Panc1 (cell line): ENCODE measurements around the gene TM7SF2.

Experiments used
- CTCF ChIP-seq: fragments of 450-650 bp; IDR thresholded peaks from 2 replicates; pipeline ENCODE4 v1.5.1; 2017; ENCODE audit warnings: mild to moderate bottlenecking
- SIN3A ChIP-seq: IDR thresholded peaks from 2 replicates; pipeline ENCODE4 v1.6.1; 2012; ENCODE audit warnings: low read depth, mild to moderate bottlenecking, low read length, moderate library complexity, borderline replicate concordance; ENCODE audit not compliant: insufficient read depth

GRCh38 chr11:65163684-65164083 lies 52.0 kb downstream of the TM7SF2 start:
- TF ChIP-seq CTCF (no peak), SIN3A (no peak)
